HG02938 (cell line): ENCODE measurements around the gene FZR1.

ENCODE experiments used
- ATAC-seq: cut with Tn5 transposase; IDR thresholded peaks from one replicate; pipeline ENCODE4 v1.9.1; 2021; ENCODE audit warnings: mild to moderate bottlenecking, moderate library complexity; ENCODE audit not compliant: unreplicated experiment

FZR1 gene

GRCh38 chr19:3586707-3587346 is 80.7 kb downstream of the FZR1 start:
- ATAC-seq: no peak
